ENCODE measurements around the gene MDC1. TPM values are rescaled to one million over a fixed set of nuclear protein-coding genes. Genes with fewer than 3 reads are reported as not detected.
A peak's percentile ranks its signal among the peaks of the same experiment; 100 is the strongest.

MDC1 gene
- total RNA-seq, 1 experiment from 2014 or later: 95.9 TPM

GRCh38 chr6:30678964-30679726 is 37.9 kb downstream of the MDC1 start:
- ChIA-PET CTCF (interaction anchor here (0.5 to 9.7 kb wide), 61 partner anchors 9 to 436 kb away, joined by 3 to 131 read pairs (median 4); partner anchors contain the start of genes ABCF1, C6orf136, GTF2H4 and IER3), POLR2A (interaction anchor here (0.6 to 2.3 kb wide), 7 partner anchors 11 to 398 kb away, joined by 3 to 10 read pairs (median 7); partner anchors contain the start of genes MDC1 and NRM)
- H3K27me3 Mint-ChIP-seq (ENCODE audit: low read depth): no peaks in the 10 kb centered on the region
- H3K4me3 Mint-ChIP-seq: peak overlapping the region; percentile 61
- no peaks in the 10 kb centered on the region for H3K9me3 Mint-ChIP-seq
- ATAC-seq (peak; percentile 83), DNase-seq (ENCODE audit: low spot score) (peak; percentile 94)
- H3K36me3 Mint-ChIP-seq: peaks cover 19% of the 10 kb centered on the region
- H3K27ac Mint-ChIP-seq: no peak overlapping the region
- H3K4me1 Mint-ChIP-seq: peaks cover 38% of the 10 kb centered on the region
- TF ChIP-seq NFE2L1 (CRISPR knock-in tag; IDR thresholded peaks at IDR 0.05) (no peak), ERG (CRISPR knock-in tag; IDR thresholded peaks at IDR 0.05) (no peak), ATF2 (CRISPR knock-in tag; IDR thresholded peaks at IDR 0.05; ENCODE audit: borderline replicate concordance, low read depth) (no peak), RELA (CRISPR knock-in tag; IDR thresholded peaks at IDR 0.05; ENCODE audit: borderline replicate concordance) (no peak), ELF4 (CRISPR knock-in tag; IDR thresholded peaks at IDR 0.05; ENCODE audit: low read depth) (no peak), SMAD3 (CRISPR knock-in tag; IDR thresholded peaks at IDR 0.05; ENCODE audit: borderline replicate concordance) (no peak), SMAD4 (CRISPR knock-in tag; IDR thresholded peaks at IDR 0.05) (no peak), TEAD1 (CRISPR knock-in tag; IDR thresholded peaks at IDR 0.05) (0 out of 2 replicates have a peak, but pooled peaks have one; percentile 25), ZNF671 (CRISPR knock-in tag; IDR thresholded peaks at IDR 0.05) (no peak), ZNF138 (CRISPR knock-in tag; conservative IDR thresholded peaks at IDR 0.05) (no peak), GTF2I (CRISPR knock-in tag; conservative IDR thresholded peaks at IDR 0.05) (peak; percentile 86), GABPB1 (CRISPR knock-in tag; IDR thresholded peaks at IDR 0.05) (peak; percentile 49; the same call in 1 of the 2 replicates), NFATC4 (CRISPR knock-in tag; IDR thresholded peaks at IDR 0.05) (no peak), TP53 (CRISPR knock-in tag; IDR thresholded peaks at IDR 0.05) (no peak), ZNF416 (CRISPR knock-in tag; IDR thresholded peaks at IDR 0.05) (no peak), FOXP4 (CRISPR knock-in tag; IDR thresholded peaks at IDR 0.05) (no peak), CDX4 (CRISPR knock-in tag; IDR thresholded peaks at IDR 0.05; ENCODE audit: borderline replicate concordance) (no peak), MAX (CRISPR knock-in tag; IDR thresholded peaks at IDR 0.05) (0 out of 2 replicates have a peak, but pooled peaks have one; percentile 20), FOXJ3 (CRISPR knock-in tag; IDR thresholded peaks at IDR 0.05; ENCODE audit: borderline replicate concordance) (no peak)
- TF ChIP-seq, protein P1, sequence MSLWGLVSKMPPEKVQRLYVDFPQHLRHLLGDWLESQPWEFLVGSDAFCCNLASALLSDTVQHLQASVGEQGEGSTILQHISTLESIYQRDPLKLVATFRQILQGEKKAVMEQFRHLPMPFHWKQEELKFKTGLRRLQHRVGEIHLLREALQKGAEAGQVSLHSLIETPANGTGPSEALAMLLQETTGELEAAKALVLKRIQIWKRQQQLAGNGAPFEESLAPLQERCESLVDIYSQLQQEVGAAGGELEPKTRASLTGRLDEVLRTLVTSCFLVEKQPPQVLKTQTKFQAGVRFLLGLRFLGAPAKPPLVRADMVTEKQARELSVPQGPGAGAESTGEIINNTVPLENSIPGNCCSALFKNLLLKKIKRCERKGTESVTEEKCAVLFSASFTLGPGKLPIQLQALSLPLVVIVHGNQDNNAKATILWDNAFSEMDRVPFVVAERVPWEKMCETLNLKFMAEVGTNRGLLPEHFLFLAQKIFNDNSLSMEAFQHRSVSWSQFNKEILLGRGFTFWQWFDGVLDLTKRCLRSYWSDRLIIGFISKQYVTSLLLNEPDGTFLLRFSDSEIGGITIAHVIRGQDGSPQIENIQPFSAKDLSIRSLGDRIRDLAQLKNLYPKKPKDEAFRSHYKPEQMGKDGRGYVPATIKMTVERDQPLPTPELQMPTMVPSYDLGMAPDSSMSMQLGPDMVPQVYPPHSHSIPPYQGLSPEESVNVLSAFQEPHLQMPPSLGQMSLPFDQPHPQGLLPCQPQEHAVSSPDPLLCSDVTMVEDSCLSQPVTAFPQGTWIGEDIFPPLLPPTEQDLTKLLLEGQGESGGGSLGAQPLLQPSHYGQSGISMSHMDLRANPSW (CRISPR knock-in tag; conservative IDR thresholded peaks at IDR 0.05; ENCODE audit: low read depth): no peak
- TF ChIP-seq, protein P2, sequence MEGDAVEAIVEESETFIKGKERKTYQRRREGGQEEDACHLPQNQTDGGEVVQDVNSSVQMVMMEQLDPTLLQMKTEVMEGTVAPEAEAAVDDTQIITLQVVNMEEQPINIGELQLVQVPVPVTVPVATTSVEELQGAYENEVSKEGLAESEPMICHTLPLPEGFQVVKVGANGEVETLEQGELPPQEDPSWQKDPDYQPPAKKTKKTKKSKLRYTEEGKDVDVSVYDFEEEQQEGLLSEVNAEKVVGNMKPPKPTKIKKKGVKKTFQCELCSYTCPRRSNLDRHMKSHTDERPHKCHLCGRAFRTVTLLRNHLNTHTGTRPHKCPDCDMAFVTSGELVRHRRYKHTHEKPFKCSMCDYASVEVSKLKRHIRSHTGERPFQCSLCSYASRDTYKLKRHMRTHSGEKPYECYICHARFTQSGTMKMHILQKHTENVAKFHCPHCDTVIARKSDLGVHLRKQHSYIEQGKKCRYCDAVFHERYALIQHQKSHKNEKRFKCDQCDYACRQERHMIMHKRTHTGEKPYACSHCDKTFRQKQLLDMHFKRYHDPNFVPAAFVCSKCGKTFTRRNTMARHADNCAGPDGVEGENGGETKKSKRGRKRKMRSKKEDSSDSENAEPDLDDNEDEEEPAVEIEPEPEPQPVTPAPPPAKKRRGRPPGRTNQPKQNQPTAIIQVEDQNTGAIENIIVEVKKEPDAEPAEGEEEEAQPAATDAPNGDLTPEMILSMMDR (IDR thresholded peaks at IDR 0.05): peak; percentile 93
- TF ChIP-seq, protein P3, sequence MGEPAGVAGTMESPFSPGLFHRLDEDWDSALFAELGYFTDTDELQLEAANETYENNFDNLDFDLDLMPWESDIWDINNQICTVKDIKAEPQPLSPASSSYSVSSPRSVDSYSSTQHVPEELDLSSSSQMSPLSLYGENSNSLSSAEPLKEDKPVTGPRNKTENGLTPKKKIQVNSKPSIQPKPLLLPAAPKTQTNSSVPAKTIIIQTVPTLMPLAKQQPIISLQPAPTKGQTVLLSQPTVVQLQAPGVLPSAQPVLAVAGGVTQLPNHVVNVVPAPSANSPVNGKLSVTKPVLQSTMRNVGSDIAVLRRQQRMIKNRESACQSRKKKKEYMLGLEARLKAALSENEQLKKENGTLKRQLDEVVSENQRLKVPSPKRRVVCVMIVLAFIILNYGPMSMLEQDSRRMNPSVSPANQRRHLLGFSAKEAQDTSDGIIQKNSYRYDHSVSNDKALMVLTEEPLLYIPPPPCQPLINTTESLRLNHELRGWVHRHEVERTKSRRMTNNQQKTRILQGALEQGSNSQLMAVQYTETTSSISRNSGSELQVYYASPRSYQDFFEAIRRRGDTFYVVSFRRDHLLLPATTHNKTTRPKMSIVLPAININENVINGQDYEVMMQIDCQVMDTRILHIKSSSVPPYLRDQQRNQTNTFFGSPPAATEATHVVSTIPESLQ (CRISPR knock-in tag; IDR thresholded peaks at IDR 0.05): no peak
- TF ChIP-seq, protein P4, sequence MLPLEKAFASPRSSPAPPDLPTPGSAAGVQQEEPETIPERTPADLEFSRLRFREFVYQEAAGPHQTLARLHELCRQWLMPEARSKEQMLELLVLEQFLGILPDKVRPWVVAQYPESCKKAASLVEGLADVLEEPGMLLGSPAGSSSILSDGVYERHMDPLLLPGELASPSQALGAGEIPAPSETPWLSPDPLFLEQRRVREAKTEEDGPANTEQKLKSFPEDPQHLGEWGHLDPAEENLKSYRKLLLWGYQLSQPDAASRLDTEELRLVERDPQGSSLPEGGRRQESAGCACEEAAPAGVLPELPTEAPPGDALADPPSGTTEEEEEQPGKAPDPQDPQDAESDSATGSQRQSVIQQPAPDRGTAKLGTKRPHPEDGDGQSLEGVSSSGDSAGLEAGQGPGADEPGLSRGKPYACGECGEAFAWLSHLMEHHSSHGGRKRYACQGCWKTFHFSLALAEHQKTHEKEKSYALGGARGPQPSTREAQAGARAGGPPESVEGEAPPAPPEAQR (CRISPR knock-in tag; IDR thresholded peaks at IDR 0.05): no peak
